PFSK-1 (cell line): ENCODE results near the gene HOXA3.

Source experiments
- FOXP2 ChIP-seq: optimal IDR thresholded peaks from 2 replicates; pipeline ENCODE3; 2011; ENCODE audit warnings: borderline replicate concordance, control low read depth, inconsistent platforms; ENCODE audit not compliant: insufficient read depth; ENCODE audit errors: extremely low read length, extremely low read depth
- POLR2AphosphoS5 ChIP-seq: IDR thresholded peaks from 2 replicates; pipeline ENCODE4 v1.6.1; 2012; ENCODE audit warnings: low read depth, mild to moderate bottlenecking, control low read depth, low read length, moderate library complexity
- REST ChIP-seq, 2 experiments: IDR thresholded peaks; 2 replicates each; pipeline versions ENCODE4 v1.6.1 to v1.8.0; 2011 to 2012; ENCODE audit warnings: low read depth in 2 of 2, low read length in 2 of 2, control low read depth in 1 of 2, inconsistent platforms in 1 of 2, mild to moderate bottlenecking in 1 of 2, moderate library complexity in 1 of 2; ENCODE audit not compliant: insufficient read depth in 1 of 2
- SIN3A ChIP-seq: IDR thresholded peaks from 2 replicates; pipeline ENCODE4 v1.6.1; 2012; ENCODE audit warnings: mild to moderate bottlenecking, low read length, moderate library complexity, borderline replicate concordance; ENCODE audit not compliant: insufficient read depth
- TAF1 ChIP-seq: IDR thresholded peaks from 2 replicates; pipeline ENCODE4 v1.6.1; 2012; ENCODE audit warnings: low read length, control low read depth, borderline replicate concordance; ENCODE audit not compliant: insufficient read depth

Gene HOXA3

GRCh38 chr7:27112955-27113949 lies 39.1 kb downstream of the HOXA3 start:
- TF ChIP-seq SIN3A (no peak), FOXP2 (no peak), REST (IDR thresholded peaks at IDR 0.05; ENCODE audit: insufficient read depth in 1 of 2, low read depth in 2 of 2, low read length in 2 of 2) (no peak), TAF1 (no peak), POLR2AphosphoS5 (no peak)

- TF ChIP-seq SIN3A, result no peak
- no peak for TF ChIP-seq REST (IDR thresholded peaks at IDR 0.05; ENCODE audit: insufficient read depth in 1 of 2, low read depth in 2 of 2, low read length in 2 of 2)
- TF ChIP-seq POLR2AphosphoS5, result no peak
- no peak for TF ChIP-seq FOXP2
- no peak for TF ChIP-seq TAF1
Observed at GRCh38 chr7:27112361-27112760, 40.0 kb downstream of the HOXA3 start.

- TF ChIP-seq FOXP2 (no peak), POLR2AphosphoS5 (no peak), REST (IDR thresholded peaks at IDR 0.05; ENCODE audit: insufficient read depth in 1 of 2, low read depth in 2 of 2, low read length in 2 of 2) (no peak), SIN3A (no peak), TAF1 (no peak)
Observed at GRCh38 chr7:27111751-27112277, 40.6 kb downstream of the HOXA3 start.

- no peak for TF ChIP-seq TAF1
- TF ChIP-seq FOXP2, result no peak
- TF ChIP-seq SIN3A, result no peak
- TF ChIP-seq REST (IDR thresholded peaks at IDR 0.05; ENCODE audit: insufficient read depth in 1 of 2, low read depth in 2 of 2, low read length in 2 of 2), result no peak
- TF ChIP-seq POLR2AphosphoS5, result no peak
Observed at GRCh38 chr7:27111042-27111750, 41.2 kb downstream of the HOXA3 start.
